HL-60 (cell line): ENCODE data around the gene COL5A3.

ENCODE experiments used
- DNase-seq, 2 experiments: peaks; one replicate each; pipeline ENCODE4 v3.0.0-alpha.2; 2010 to 2020; ENCODE audit warnings: low read depth in 1 of 2, low spot score in 1 of 2
- H3K27ac ChIP-seq: fragments of 250-450 bp; sonication (Bioruptor Pico); replicated peaks from 2 replicates; pipeline ENCODE4 v1.5.1; 2020; ENCODE audit warnings: mild to moderate bottlenecking, moderate library complexity
- H3K27me3 ChIP-seq: fragments of 250-450 bp; sonication (Bioruptor Pico); 2 replicates; pipeline ENCODE4 v1.5.1; 2021; ENCODE audit warnings: mild to moderate bottlenecking, moderate library complexity; ENCODE audit not compliant: insufficient read depth, poor library complexity, severe bottlenecking
- H3K4me3 ChIP-seq: replicated peaks from 2 replicates; pipeline ENCODE4 v1.5.1; 2011; ENCODE audit warnings: mild to moderate bottlenecking, control low read depth, low read length; ENCODE audit not compliant: insufficient read depth
- CTCF ChIP-seq: IDR thresholded peaks from one replicate; pipeline ENCODE4 v1.5.1; 2011; ENCODE audit warnings: low read length, control low read depth, inconsistent platforms; ENCODE audit not compliant: insufficient read depth
- GABPA ChIP-seq: IDR thresholded peaks from 2 replicates; pipeline ENCODE4 v1.6.1; 2012; ENCODE audit warnings: low read depth
- POLR2AphosphoS5 ChIP-seq: IDR thresholded peaks from 2 replicates; pipeline ENCODE4 v1.6.1; 2012; ENCODE audit warnings: low read depth
- SPI1 ChIP-seq: IDR thresholded peaks from 2 replicates; pipeline ENCODE4 v1.6.1; 2012; ENCODE audit warnings: low read depth, mild to moderate bottlenecking, borderline replicate concordance
- TF ChIP-seq, protein P1 (sequence below): IDR thresholded peaks from 2 replicates; pipeline ENCODE4 v1.6.1; 2012; ENCODE audit warnings: low read depth; ENCODE audit not compliant: insufficient replicate concordance

Gene COL5A3

GRCh38 chr19:9956956-9957355 lies 53.3 kb downstream of the COL5A3 start:
- H3K27ac ChIP-seq: no peak overlapping the region
- no peak overlapping the region for H3K4me3 ChIP-seq
- TF ChIP-seq SPI1: no peak
- TF ChIP-seq CTCF: no peak
- TF ChIP-seq, protein P1, sequence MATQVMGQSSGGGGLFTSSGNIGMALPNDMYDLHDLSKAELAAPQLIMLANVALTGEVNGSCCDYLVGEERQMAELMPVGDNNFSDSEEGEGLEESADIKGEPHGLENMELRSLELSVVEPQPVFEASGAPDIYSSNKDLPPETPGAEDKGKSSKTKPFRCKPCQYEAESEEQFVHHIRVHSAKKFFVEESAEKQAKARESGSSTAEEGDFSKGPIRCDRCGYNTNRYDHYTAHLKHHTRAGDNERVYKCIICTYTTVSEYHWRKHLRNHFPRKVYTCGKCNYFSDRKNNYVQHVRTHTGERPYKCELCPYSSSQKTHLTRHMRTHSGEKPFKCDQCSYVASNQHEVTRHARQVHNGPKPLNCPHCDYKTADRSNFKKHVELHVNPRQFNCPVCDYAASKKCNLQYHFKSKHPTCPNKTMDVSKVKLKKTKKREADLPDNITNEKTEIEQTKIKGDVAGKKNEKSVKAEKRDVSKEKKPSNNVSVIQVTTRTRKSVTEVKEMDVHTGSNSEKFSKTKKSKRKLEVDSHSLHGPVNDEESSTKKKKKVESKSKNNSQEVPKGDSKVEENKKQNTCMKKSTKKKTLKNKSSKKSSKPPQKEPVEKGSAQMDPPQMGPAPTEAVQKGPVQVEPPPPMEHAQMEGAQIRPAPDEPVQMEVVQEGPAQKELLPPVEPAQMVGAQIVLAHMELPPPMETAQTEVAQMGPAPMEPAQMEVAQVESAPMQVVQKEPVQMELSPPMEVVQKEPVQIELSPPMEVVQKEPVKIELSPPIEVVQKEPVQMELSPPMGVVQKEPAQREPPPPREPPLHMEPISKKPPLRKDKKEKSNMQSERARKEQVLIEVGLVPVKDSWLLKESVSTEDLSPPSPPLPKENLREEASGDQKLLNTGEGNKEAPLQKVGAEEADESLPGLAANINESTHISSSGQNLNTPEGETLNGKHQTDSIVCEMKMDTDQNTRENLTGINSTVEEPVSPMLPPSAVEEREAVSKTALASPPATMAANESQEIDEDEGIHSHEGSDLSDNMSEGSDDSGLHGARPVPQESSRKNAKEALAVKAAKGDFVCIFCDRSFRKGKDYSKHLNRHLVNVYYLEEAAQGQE: no peak
- no peak for TF ChIP-seq POLR2AphosphoS5
- TF ChIP-seq GABPA: no peak
- no peak for DNase-seq
- no peaks in the 10 kb centered on the region for H3K27me3 ChIP-seq

DNA sequence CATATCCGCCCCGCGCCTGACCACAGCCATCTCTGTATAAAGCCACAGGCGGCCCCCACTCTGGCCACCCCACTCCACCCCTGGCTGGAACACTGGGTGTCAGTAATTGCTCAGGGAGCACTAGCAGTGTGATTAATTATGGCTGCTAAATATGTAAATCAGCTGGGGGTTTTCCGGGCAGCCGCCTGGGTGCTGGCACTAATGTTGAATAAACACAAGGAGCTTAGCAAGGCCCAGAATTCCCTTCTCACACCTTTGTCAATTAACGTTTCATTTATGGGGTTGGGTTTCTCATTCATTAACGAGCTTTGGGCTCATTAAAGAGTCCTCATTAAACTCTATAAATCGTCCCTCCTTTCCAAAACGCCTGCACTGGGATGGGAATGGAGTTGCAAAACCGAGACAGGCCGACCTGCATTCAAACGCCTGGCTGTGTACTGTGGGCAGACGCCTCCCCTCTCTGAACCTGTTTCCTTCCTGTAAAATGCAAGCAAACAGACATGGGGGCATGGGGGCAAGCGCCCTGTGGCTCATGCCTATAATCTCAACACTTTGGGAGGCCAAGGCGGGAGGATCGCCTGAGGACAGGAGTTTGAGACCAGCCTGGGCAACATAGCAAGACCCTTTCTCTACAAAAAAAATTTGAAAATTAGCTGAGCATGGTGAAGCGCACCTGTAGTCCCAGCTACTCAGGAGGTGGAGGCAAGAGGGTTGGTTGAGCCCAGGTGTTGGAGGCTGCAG lies 56.3 kb downstream of the COL5A3 start:
- no peak for TF ChIP-seq POLR2AphosphoS5
- TF ChIP-seq, protein P1: no peak
- no peak for TF ChIP-seq CTCF
- TF ChIP-seq SPI1: no peak
- no peak for TF ChIP-seq GABPA
- Histone ChIP-seq H3K4me3 (no peak overlapping the region), H3K27me3 (no peaks in the 10 kb centered on the region), H3K27ac (no peak overlapping the region)
- DNase-seq: no peak

DNA sequence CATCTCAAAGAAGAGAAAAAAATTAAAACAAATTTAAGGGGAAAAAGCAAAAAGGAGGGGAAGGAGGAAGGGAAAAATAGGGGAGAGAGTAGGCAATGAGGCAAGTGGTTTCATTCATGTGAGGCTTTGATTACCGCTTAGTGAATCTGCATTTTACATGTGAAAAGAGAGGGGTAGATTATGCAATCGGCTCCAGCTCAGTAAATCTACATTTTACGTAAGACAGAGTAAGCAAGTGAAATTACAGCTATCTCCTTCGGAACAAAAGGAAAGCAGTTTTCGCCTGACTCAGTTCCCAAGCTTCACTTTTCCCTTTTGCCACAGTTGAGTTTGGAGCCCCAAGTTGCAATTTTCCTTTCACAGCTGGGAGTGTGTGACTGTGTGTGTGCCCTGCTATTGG lies 58.0 kb downstream of the COL5A3 start:
- Histone ChIP-seq H3K27ac (no peak overlapping the region), H3K27me3 (no peaks in the 10 kb centered on the region), H3K4me3 (no peak overlapping the region)
- DNase-seq: no peak
- TF ChIP-seq GABPA (no peak), SPI1 (no peak), POLR2AphosphoS5 (no peak), CTCF (no peak)
- TF ChIP-seq, protein P1: no peak
